H1 (cell line): ENCODE data around the gene GALNT15. TPM values are rescaled to one million over a fixed set of nuclear protein-coding genes. Genes with fewer than 3 reads are reported as not detected.

ENCODE experiments used
- CTCF ChIA-PET: fragments of 300-600 bp; sonication (Branson Sonifier 250); formaldehyde crosslinking; loops from one replicate; lab custom pipeline; 2021; ENCODE audit not compliant: partially characterized antibody; lab: Charles Lee
- POLR2A ChIA-PET: fragments of 300-600 bp; sonication (Branson Sonifier 250); formaldehyde crosslinking; loops from one replicate; lab custom pipeline; 2021; ENCODE audit warnings: inconsistent platforms; ENCODE audit not compliant: partially characterized antibody; lab: Charles Lee
- DNase-seq, 2 experiments: peaks; one replicate each; pipeline versions ENCODE4 v3.0.0 to v3.0.0-alpha.2; 2010 to 2022; ENCODE audit warnings: low spot score in 2 of 2, low read depth in 1 of 2, mixed read lengths in 1 of 2
- FAIRE-seq: peaks from 2 replicates; lab custom pipeline; 2011; peaks lifted over from hg19 to GRCh38; lab: Jason Lieb, UNC
- H2AFZ ChIP-seq: 2 replicates; pipeline ENCODE4 v1.8.1; 2012; ENCODE audit warnings: low read length, inconsistent platforms
- H2AK5ac ChIP-seq: 2 replicates; pipeline ENCODE4 v1.6.1; 2013; ENCODE audit warnings: low read depth, low read length
- H2BK120ac ChIP-seq: replicated peaks from 2 replicates; pipeline ENCODE3; 2013; ENCODE audit warnings: low read depth, low read length, inconsistent platforms
- H2BK12ac ChIP-seq: 2 replicates; pipeline ENCODE4 v1.6.1; 2013; ENCODE audit warnings: low read depth, low read length
- H2BK15ac ChIP-seq: 2 replicates; pipeline ENCODE4 v1.6.1; 2013; ENCODE audit warnings: low read length
- H2BK20ac ChIP-seq: 2 replicates; pipeline ENCODE4 v1.6.1; 2013; ENCODE audit warnings: low read length
- H2BK5ac ChIP-seq: 2 replicates; pipeline ENCODE4 v1.6.1; 2013; ENCODE audit warnings: low read depth, low read length
- H3K14ac ChIP-seq: 2 replicates; pipeline ENCODE4 v1.6.1; 2013; ENCODE audit warnings: inconsistent platforms; ENCODE audit not compliant: insufficient read length
- H3K18ac ChIP-seq: 2 replicates; pipeline ENCODE4 v1.6.1; 2013; ENCODE audit warnings: low read length; ENCODE audit errors: extremely low read depth
- H3K23ac ChIP-seq: 2 replicates; pipeline ENCODE4 v1.6.1; 2013; ENCODE audit warnings: inconsistent platforms; ENCODE audit not compliant: insufficient read length
- H3K23me2 ChIP-seq: 2 replicates; pipeline ENCODE4 v1.6.1; 2013; ENCODE audit warnings: low read depth, low read length
- H3K27ac ChIP-seq: 2 replicates; pipeline ENCODE4 v1.6.1; 2011; ENCODE audit warnings: low read depth, low read length, inconsistent platforms
- H3K27me3 ChIP-seq, 4 experiments: replicated peaks in 1 of 4; 1 replicate in 1 of 4; 2 replicates in 3 of 4; pipeline versions ENCODE4 v1.6.1 to v1.8.1; 2011 to 2013; ENCODE audit warnings: low read length in 3 of 4, mild to moderate bottlenecking in 3 of 4, inconsistent platforms in 2 of 4, mixed read lengths in 2 of 4, moderate library complexity in 1 of 4; ENCODE audit not compliant: control insufficient read depth in 3 of 4, insufficient read depth in 3 of 4; ENCODE audit errors: extremely low read depth in 1 of 4
- H3K36me3 ChIP-seq, 4 experiments: 2 replicates each; pipeline versions ENCODE4 v1.6.1 to v1.8.1; 2011 to 2013; ENCODE audit warnings: mild to moderate bottlenecking in 4 of 4, low read length in 3 of 4, moderate library complexity in 2 of 4, control low read depth in 1 of 4, inconsistent platforms in 1 of 4; ENCODE audit not compliant: insufficient read depth in 4 of 4, control insufficient read depth in 2 of 4
- H3K4ac ChIP-seq: replicated peaks from 2 replicates; pipeline ENCODE3; 2013; ENCODE audit warnings: low read length, low read depth, mixed read lengths, inconsistent platforms; ENCODE audit not compliant: insufficient read length
- H3K4me1 ChIP-seq, 4 experiments: replicated peaks in 1 of 4; 1 replicate in 1 of 4; 2 replicates in 3 of 4; pipeline versions ENCODE4 v1.6.1 to v1.8.1; 2011 to 2013; ENCODE audit warnings: low read length in 3 of 4, inconsistent platforms in 2 of 4, mixed read lengths in 1 of 4; ENCODE audit not compliant: insufficient read depth in 4 of 4, control insufficient read depth in 3 of 4
- H3K4me2 ChIP-seq, 2 experiments: 2 replicates each; pipeline versions ENCODE4 v1.6.1 to v1.8.1; 2011 to 2013; ENCODE audit warnings: low read depth in 2 of 2, low read length in 2 of 2, control low read depth in 1 of 2, inconsistent platforms in 1 of 2, mild to moderate bottlenecking in 1 of 2; ENCODE audit not compliant: insufficient read depth in 1 of 2
- H3K4me3 ChIP-seq, 4 experiments: fragments of 200-600, 300-600 bp in 1 of 4; sonication (generic), shearing (Covaris generic), sonication (Bioruptor Twin) in 1 of 4; 2 replicates each; pipeline versions ENCODE4 v1.5.1 to v1.8.1; 2011 to 2016; ENCODE audit warnings: low read length in 4 of 4, low read depth in 3 of 4, control low read depth in 2 of 4, inconsistent platforms in 2 of 4, mild to moderate bottlenecking in 2 of 4, mixed read lengths in 1 of 4, moderate library complexity in 1 of 4; ENCODE audit not compliant: insufficient read depth in 2 of 4; ENCODE audit errors: extremely low read depth in 1 of 4
- H3K56ac ChIP-seq: replicated peaks from 2 replicates; pipeline ENCODE3; 2013; ENCODE audit warnings: low read depth, mild to moderate bottlenecking, mixed read lengths, low read length, inconsistent platforms; ENCODE audit not compliant: insufficient read length
- H3K79me1 ChIP-seq: 2 replicates; pipeline ENCODE4 v1.6.1; 2013; ENCODE audit warnings: low read depth, low read length, control low read depth
- H3K79me2 ChIP-seq, 2 experiments: 2 replicates each; pipeline versions ENCODE4 v1.6.1 to v1.8.1; 2012 to 2013; ENCODE audit warnings: low read length in 2 of 2, mild to moderate bottlenecking in 2 of 2, inconsistent platforms in 1 of 2; ENCODE audit not compliant: insufficient read depth in 2 of 2, control insufficient read depth in 1 of 2
- H3K9ac ChIP-seq, 4 experiments: replicated peaks in 1 of 4; 1 replicate in 1 of 4; 2 replicates in 3 of 4; pipeline versions ENCODE4 v1.6.1 to v1.8.1; 2011 to 2013; ENCODE audit warnings: low read depth in 3 of 4, low read length in 3 of 4, control low read depth in 2 of 4, mild to moderate bottlenecking in 2 of 4, moderate library complexity in 2 of 4, inconsistent platforms in 1 of 4; ENCODE audit errors: extremely low read depth in 1 of 4
- H3K9me3 ChIP-seq, 2 experiments: 2 replicates each; pipeline versions ENCODE4 v1.6.1 to v1.8.1; 2012 to 2013; ENCODE audit warnings: mild to moderate bottlenecking in 2 of 2, moderate library complexity in 2 of 2, control low read depth in 1 of 2, inconsistent platforms in 1 of 2, low read depth in 1 of 2, low read length in 1 of 2, mixed read lengths in 1 of 2; ENCODE audit not compliant: insufficient read depth in 2 of 2
- H4K20me1 ChIP-seq, 2 experiments: replicated peaks in 1 of 2; 2 replicates each; pipeline versions ENCODE3 to v1.8.1; 2011 to 2013; ENCODE audit warnings: inconsistent platforms in 2 of 2, low read length in 2 of 2, mild to moderate bottlenecking in 1 of 2; ENCODE audit not compliant: insufficient read depth in 2 of 2, control insufficient read depth in 1 of 2
- H4K5ac ChIP-seq: 2 replicates; pipeline ENCODE4 v1.6.1; 2013; ENCODE audit warnings: low read length, low read depth, mixed read lengths, inconsistent platforms; ENCODE audit not compliant: insufficient read length
- H4K8ac ChIP-seq: 2 replicates; pipeline ENCODE4 v1.8.0; 2013; ENCODE audit warnings: mild to moderate bottlenecking, moderate library complexity, low read length, inconsistent platforms; ENCODE audit not compliant: insufficient read depth; ENCODE audit errors: extremely low read depth
- H4K91ac ChIP-seq: replicated peaks from 2 replicates; pipeline ENCODE3; 2013; ENCODE audit warnings: low read length, mixed read lengths, inconsistent platforms; ENCODE audit not compliant: insufficient read length
- BCL11A ChIP-seq, 2 experiments: IDR thresholded peaks; one replicate each; pipeline ENCODE4 v1.6.1; 2011; ENCODE audit warnings: low read depth in 2 of 2, low read length in 2 of 2, mild to moderate bottlenecking in 2 of 2
- SRF ChIP-seq: IDR thresholded peaks from 2 replicates; pipeline ENCODE4 v1.6.1; 2011; ENCODE audit warnings: mild to moderate bottlenecking, low read depth, low read length, moderate library complexity
- WGBS, 2 experiments: shearing (Covaris generic) in 1 of 2; methylation state at CpG; one replicate each; pipeline versions ENCODE4 v1.1.6 to v1.1.7; 2013 to 2015; ENCODE audit warnings: low lambda C conversion rate in 2 of 2, mixed read lengths in 2 of 2, inconsistent platforms in 1 of 2, low coverage in 1 of 2, missing lambda C conversion rate in 1 of 2; ENCODE audit not compliant: insufficient replicate concordance in 2 of 2, insufficient coverage in 1 of 2, insufficient read length in 1 of 2; ENCODE audit errors: extremely low coverage in 1 of 2, missing lambda C conversion rate in 1 of 2; 5-methylcytosine and 5-hydroxymethylcytosine counted together
- polyA plus RNA-seq, 7 experiments: library from polyadenylated mRNA; depleted of rRNA in 3 of 7; stranded (reverse) in 5 of 7; unstranded in 2 of 7; fragments of >200 nt in 5 of 7; fragments of 200-250 nt in 2 of 7; gene quantifications; 1 replicate in 5 of 7; 2 replicates in 1 of 7; 4 replicates in 1 of 7; pipeline versions ENCODE4 v1.2.1 to v1.2.3, GENCODE V29; 2011 to 2013; ENCODE audit warnings: missing spikeins in 2 of 7, mixed read lengths in 2 of 7
- total RNA-seq: library from RNA; stranded (reverse); fragmentation: NEBNext Ultra II Directional; extraction: Animal tissue kit (Norgen Biotek cat#: 25700); gene quantifications from 2 replicates; pipeline ENCODE4 v1.2.1, GENCODE V29; 2021

Gene GALNT15
- total and polyA plus RNA-seq, 2 of the 8 experiments (the other 6 are each of a cell fraction or from before 2014, with no cell fraction given) = 0.02 TPM; not detected in 1

DNA sequence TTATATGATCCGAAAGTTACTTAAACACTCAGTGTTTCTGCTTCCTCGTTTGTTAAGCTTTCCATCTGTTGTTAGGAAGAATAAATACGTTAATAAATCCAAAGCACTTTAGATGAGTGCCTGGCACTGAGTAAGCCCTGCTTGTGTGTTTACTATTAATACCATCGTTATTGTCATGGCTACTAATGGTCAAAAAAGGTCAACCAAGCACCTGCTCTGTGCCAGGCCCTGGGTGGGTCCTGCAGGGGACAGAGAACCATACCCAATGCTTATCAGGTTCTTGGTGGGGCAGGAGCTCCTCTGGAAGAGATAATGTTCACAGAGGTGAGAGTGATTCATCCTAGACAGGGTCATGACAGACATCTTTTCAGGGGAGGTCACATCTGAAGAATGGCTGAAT, 39.9 kb downstream of the GALNT15 start:
- no peak overlapping the region for H3K4ac ChIP-seq
- H3K27ac ChIP-seq = no peak overlapping the region
- no peak overlapping the region for H4K5ac ChIP-seq
- H2BK15ac ChIP-seq = no peak overlapping the region
- FAIRE-seq = no peak
- H2BK12ac ChIP-seq = no peak overlapping the region
- CTCF ChIA-PET = interaction anchor here (1.3 to 1.6 kb wide), 2 partner anchors 13 to 28 kb away, joined by 3 to 4 read pairs; no protein-coding TSS in a partner anchor
- no peak for DNase-seq
- no peak overlapping the region for H3K4me3 ChIP-seq
- H2AFZ ChIP-seq = no peak overlapping the region
- H2AK5ac ChIP-seq = no peak overlapping the region
- no peak overlapping the region for H4K8ac ChIP-seq
- H2BK20ac ChIP-seq = no peak overlapping the region
- no peaks in the 10 kb centered on the region for H3K4me1 ChIP-seq
- no peak overlapping the region for H3K56ac ChIP-seq
- TF ChIP-seq BCL11A (IDR thresholded peaks at IDR 0.05; ENCODE audit: low read depth in 2 of 2, low read length in 2 of 2) (no peak), SRF (no peak)
- TF ChIP-seq, all 59 proteins: peak for 0
- Histone ChIP-seq H2BK5ac (no peak overlapping the region), H3K23me2 (no peaks in the 10 kb centered on the region), H3K27me3 (peaks cover 0 to 5% (median 0%) of the 10 kb centered on the region in 4 experiments; a peak in 1 of 7 replicates), H4K20me1 (no peaks in the 10 kb centered on the region), H3K23ac (no peak overlapping the region), H3K79me1 (no peaks in the 10 kb centered on the region), H3K4me2 (no peak overlapping the region), H3K9ac (no peak overlapping the region), H3K14ac (no peak overlapping the region), H3K9me3 (no peaks in the 10 kb centered on the region), H3K18ac (no peak overlapping the region), H3K36me3 (no peaks in the 10 kb centered on the region), H4K91ac (no peak overlapping the region), H2BK120ac (no peak overlapping the region), H3K79me2 (no peaks in the 10 kb centered on the region)
- WGBS, 2 experiments = 83% methylated on average over 4 of the region's 4 CpGs; no CpG with 5 or more reads in 1 of the 2 experiments
- POLR2A ChIA-PET = no interaction called here
